Hypothalamus (tissue), 51 donors: Measurements from ENCODE around the gene PRKACB.
"Not testable (repeated sequence)": the region's sequence is repeated elsewhere in the genome, so short reads cannot be mapped to it uniquely, and the experiment has no call there.

Experiments
- DNase-seq, 51 donors: peaks; one replicate each; lab custom pipeline; 2025; lab: John Stamatoyannopoulos, UW

PRKACB gene

DNA sequence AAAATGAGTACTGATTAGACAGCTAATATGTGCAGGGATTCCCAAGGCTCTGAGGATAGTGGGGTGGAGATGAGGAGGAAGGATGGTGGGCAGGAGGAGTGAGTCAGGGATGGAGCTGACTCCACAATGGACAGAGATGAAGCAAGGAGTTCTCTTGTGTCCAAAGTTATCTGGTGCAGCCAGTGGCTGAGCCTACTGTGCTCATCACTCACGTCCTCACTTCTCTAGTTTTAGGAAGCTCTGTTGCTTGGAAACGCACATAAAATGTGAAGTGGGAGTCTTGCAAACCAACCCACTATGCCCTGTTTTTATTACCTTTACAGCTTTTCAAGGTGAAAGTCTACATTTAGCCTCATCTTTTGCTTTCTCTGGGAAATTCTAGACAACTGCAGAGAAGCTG is 120.9 kb downstream of the PRKACB start:
- DNase-seq, result peak in 1 of 51 donors; percentile 25

DNA sequence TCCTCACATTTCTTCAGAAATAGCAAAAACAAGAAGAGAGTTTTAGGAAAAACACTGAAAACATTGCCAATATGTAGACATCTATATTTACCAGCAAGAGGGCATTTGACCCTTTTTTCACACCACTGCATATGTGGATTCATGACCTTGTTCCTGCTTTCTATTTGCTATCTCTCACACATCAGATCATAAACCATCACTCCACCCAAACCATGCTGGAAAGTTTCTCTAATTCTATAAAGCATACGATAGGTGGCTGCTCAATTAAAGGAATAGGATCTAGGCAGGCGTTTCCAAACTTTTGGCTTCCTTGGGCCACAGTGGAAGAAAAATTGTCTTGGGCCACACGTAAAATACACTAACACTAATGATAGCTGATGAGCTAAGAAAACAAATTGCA is 121.8 kb downstream of the PRKACB start:
- no peak for DNase-seq

DNA sequence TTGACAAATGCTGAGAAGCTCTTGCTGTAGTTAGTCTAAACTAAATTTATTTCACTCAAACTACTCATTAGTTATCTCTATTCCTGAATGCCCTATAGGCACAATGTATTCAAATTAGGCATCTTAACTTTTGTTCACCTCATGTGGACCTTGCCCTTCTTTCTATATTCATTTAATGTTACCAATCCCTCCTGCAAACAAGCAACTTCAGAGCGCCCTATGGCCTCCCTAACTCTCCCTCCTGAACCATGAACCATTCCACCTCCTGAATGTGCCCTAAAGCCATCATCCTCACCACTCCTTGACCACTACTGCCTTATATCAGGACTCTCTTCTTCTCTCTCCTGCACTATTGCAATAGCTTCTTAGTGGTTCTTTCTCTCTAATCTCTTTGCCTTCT is 122.7 kb downstream of the PRKACB start:
- no peak for DNase-seq

DNA sequence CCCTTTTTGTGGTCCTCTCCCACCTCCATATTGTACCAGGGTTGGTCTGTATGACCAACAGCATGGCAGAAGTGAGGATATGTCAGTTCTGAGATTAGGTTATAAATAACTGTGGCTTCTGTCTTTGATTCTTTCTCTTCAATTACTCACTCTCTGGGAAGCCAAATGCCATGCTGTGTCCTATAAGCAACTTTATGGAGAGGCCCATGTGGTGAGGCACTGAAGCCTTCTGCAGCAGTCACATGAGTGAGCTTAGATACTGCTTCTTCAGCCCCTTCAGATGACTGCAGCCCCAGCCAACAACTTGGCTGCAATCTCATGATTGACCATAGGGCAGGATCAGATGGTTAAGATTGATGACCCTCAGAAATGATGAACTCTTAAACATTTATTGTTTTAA is 123.4 kb downstream of the PRKACB start:
- DNase-seq, result no peak

DNA sequence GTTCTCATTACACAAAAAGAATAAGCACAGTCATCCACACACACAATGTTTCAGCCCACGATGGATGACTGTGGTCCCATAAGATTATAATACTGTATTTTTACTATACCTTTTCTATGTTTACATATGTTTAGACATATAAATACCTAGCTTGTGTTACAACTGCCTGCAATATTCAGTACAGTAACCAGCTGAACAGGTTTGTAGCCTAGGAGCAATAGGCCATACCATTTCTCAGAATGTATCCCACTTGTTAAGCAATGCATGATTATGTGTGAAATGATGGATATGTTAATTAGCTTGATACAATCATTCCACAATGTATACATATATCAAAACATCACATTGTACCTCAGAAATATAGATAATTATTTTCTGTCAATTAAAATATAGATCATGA is 124.3 kb downstream of the PRKACB start:
- DNase-seq, result no peak

DNA sequence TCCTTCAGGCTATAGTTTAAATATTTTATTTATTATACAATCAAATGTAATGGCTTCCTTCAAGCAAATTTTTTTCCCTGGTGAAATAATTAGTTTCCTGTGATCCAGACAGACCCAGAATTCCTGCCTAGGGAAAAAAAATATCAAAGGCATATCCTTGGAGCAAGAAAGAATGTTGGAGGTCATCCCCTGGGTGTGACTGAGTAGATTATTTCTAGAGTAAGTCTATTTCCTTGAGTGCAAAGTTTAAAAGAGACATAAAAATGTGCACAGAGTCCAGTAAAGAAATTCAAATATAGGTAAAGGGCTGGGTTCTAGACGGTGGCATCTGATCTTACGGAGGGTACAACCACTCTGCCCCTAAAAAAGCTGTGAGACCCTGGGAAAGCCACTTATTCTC is 125.2 kb downstream of the PRKACB start:
- no peak for DNase-seq

DNA sequence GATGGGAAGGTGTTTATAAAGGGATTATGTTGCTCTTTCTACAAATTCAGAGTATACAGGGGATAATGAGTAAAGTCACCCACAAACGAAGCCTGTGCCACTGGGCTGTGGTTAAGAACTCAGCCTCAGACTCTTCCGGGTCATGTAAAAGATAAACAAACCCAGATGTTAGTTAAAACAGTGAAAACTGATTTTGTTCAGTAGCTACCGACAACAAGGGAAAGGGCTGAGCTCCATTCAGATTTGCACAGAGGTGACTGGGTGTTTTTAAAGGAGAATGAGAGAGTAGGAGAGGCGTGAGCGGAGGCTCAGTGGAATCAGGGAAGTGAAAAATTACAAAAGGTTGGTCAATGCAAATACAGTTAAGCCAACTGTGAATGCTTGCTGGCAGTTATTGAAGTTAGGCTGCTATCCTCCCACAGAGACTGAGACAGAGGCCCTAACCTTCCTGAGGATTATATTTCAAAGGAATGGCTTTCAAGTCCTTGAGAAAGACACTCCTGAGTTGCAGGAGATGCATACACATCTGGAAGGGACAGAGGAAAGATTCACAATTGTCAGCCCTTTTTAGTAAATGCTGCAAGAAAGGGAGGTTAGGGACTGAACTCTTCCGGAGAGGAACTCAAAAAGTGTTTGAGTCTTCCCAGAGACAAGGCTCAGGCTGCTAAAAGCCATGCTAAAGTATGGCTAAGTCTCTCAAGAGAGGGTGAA is 127.5 kb downstream of the PRKACB start:
- DNase-seq, result no peak

DNA sequence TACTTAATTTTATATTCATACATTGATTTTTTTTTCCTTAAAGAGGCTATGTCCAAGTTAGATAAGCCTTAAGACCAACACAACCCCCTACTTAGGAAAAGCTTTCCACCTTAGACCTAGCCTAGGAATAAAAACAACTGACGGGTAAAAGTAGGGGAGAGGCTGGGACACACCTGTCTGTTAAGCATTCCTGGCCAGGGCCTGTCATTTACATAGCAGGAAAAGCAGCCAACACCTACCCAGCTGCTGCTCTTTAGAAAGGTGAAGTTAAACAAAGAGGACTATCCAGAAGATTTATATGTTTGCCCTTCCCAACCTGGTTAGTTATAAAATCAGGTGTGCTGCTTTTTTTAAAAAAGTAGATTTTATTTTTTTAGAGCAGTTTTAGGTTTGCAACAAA is 128.3 kb downstream of the PRKACB start:
- no peak for DNase-seq

DNA sequence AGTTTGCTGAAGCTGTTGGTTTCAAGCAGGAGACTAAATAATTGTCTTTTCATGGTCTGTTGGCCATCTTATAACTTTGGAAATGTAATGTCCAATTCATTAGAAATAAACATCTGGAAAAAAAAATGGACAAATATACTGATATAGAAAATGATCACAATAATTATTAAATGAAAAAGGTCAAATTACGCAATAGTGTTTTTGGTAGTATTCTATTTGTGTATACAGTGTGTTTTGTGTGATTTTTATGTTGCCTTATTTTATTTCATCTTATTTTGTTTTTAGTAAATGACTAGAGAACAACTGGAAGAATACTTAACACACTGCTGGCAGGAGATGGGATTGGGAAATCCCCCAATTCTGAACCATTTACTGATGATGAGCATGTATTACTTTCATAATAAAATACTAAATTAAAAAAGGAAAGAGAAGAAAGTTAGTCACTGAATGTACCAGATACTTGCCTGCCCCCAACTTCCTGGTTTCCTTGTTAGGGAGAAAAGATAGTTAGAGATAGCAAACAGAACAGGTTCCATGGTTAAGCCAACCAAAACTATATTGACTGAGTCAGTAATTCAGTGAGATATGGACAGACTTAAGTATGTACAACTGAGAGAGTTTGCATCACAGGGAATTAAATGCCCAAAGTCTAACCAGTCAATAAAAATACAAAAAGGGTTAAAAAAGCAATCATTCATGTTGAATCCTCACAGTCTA is 133.4 kb downstream of the PRKACB start:
- no peak for DNase-seq

DNA sequence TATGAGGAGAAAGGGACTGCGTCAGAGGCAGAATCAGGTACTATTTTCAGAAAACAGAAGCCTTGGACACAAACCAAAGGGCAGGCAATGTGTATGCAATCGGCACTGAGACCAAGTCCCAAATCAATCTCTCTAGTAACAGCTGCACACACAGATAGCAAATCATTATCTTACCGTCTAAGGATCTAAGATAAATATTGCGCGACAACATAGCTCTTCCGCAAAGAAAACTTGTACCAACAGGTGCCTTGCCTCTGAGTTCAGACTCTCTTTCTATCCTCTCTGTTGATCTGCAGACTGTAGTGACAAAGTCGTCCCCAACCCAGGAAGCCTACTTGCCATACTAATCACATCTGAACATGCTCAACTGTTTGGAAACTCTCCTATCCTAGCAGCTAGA is 134.8 kb downstream of the PRKACB start:
- no peak for DNase-seq

DNA sequence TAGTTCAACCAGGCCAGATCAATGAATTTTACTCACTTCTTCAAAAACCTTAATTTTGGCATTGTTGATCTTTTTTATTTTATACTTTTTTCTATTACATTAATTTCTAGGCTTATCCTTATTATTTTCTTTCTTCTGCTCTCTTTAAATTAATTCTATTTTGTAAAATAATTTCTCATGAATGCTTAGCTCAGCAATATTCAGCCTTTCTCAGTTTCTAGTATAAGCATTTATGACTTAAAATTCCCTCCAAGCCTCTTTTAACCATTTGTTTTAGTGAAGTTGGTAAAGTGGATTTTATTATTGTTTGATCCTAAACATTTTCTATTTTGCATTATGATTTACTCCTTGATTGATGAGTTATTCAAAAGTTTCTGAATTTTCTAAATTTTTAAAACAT is 136.8 kb downstream of the PRKACB start:
- DNase-seq, result no peak

DNA sequence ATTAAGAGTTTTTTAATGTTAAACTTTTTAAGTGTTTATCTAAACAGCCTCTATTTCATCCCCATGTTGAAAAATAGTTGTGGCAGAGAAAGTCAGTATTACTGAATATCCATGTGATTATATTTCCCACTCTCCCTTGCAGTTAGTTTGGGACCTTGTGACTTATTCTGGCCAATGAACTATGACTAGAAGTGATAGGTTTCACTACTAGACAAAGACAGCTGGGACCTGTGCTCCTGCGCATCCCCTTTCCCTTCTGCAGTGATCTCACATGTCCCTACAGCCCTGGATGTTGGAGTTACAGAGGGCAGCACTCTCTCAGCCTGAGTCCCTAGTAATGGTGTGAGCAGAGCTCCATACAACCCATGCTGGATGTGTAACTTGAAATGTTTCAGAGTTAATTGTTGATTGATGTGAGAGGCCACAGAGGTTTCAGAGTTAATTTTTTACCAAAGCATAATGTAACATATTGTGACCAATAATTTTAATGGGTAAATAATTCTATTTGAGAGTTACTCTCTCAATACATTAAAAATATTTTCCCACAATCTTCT is 138.8 kb downstream of the PRKACB start:
- no peak for DNase-seq

DNA sequence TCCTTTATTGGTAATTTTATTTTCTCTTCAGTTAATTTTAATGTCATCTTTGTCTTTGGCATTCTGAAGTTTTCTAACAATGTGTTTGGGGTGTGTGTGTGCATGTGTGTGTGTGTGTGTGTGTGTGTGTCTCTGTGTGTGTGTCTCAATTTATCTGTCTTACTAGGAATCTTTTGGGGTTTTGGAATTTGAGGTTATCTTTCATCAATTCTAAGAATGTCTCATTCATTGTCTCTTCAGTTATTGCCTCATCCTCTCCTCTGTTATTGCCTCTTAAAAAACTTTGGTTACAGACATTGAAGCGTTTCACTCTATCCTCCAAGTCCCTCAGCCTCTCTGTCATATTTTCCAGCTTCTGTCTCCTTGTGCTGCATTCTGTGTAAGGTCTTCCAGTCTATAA is 139.3 kb downstream of the PRKACB start:
- DNase-seq, result no peak

DNA sequence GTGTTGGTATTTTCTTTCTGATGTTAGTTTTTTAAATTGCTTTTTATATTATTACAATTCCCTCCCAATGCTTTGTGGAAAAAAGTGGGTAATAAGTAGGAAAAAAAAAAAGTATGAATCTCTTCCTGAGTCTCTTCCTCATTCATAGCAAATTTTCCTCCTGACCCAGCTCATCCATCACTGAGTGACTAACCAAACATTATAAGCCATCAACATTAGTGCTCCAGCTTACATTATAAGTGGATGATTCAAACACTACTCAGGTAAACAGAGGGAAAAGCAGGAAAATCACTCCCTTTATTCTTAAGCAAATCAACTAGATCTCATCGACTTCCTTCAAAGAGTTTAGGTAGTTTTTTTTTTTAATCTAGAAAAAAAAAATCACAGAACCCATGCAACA is 142.0 kb downstream of the PRKACB start:
- no peak for DNase-seq

DNA sequence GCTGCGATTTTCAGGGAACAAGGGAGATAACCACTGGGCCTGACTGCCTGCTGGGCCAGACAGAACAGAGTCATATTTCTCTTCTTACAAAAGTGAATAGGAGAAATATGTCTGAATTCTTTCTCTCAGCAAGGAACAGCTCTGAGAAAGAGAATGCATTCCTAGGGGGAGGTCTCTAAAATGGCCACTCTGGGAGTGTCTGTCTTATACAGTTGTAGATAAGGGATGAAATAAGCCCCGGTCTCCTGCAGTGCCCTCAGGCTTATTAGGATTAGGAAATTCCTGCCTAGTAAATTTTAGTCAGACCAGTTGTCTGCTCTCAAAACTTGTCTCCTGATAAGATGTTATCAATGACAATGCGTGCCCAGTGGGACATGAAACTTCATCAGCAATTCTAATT is 143.3 kb downstream of the PRKACB start:
- DNase-seq, result not testable (repeated sequence)
